ENCODE results near the gene CBLC.

The CBLC gene

GRCh38 chr19:44756089-44756562, 21.6 kb upstream of the CBLC start (continued):
- no peak for TF ChIP-seq BCL6B (tag by site-specific recombination; IDR thresholded peaks at IDR 0.05)
- TF ChIP-seq KLF8 (tag by site-specific recombination; IDR thresholded peaks at IDR 0.05) = no peak
- TF ChIP-seq ZNF354C (tag by site-specific recombination; IDR thresholded peaks at IDR 0.05; ENCODE audit: borderline replicate concordance, low read depth) = no peak
- no peak for TF ChIP-seq ZNF610 (tag by site-specific recombination; IDR thresholded peaks at IDR 0.05; ENCODE audit: borderline replicate concordance)

- TF ChIP-seq ZNF48 (tag by site-specific recombination; IDR thresholded peaks at IDR 0.05) = no peak
- TF ChIP-seq ZSCAN30 (tag by site-specific recombination; IDR thresholded peaks at IDR 0.05) = no peak
- no peak for TF ChIP-seq ZNF10 (tag by site-specific recombination; IDR thresholded peaks at IDR 0.05)
- TF ChIP-seq ZNF416 (tag by site-specific recombination; IDR thresholded peaks at IDR 0.05) = no peak
- TF ChIP-seq ZNF362 (tag by site-specific recombination; IDR thresholded peaks at IDR 0.05) = no peak
- no peak for TF ChIP-seq ZNF792 (tag by site-specific recombination; IDR thresholded peaks at IDR 0.05)
- no peak for TF ChIP-seq ZNF621 (tag by site-specific recombination; IDR thresholded peaks at IDR 0.05)
- TF ChIP-seq, protein P1, sequence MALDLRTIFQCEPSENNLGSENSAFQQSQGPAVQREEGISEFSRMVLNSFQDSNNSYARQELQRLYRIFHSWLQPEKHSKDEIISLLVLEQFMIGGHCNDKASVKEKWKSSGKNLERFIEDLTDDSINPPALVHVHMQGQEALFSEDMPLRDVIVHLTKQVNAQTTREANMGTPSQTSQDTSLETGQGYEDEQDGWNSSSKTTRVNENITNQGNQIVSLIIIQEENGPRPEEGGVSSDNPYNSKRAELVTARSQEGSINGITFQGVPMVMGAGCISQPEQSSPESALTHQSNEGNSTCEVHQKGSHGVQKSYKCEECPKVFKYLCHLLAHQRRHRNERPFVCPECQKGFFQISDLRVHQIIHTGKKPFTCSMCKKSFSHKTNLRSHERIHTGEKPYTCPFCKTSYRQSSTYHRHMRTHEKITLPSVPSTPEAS (tag by site-specific recombination; IDR thresholded peaks at IDR 0.05) = no peak
- TF ChIP-seq ZFHX2 (tag by site-specific recombination; conservative IDR thresholded peaks at IDR 0.05) = no peak
- TF ChIP-seq ZNF843 (tag by site-specific recombination; IDR thresholded peaks at IDR 0.05) = no peak
- no peak for TF ChIP-seq ZNF354C (tag by site-specific recombination; IDR thresholded peaks at IDR 0.05; ENCODE audit: borderline replicate concordance, low read depth)
- TF ChIP-seq BCL11A (tag by site-specific recombination; IDR thresholded peaks at IDR 0.05; ENCODE audit: low read depth) = no peak
- TF ChIP-seq, protein P2, sequence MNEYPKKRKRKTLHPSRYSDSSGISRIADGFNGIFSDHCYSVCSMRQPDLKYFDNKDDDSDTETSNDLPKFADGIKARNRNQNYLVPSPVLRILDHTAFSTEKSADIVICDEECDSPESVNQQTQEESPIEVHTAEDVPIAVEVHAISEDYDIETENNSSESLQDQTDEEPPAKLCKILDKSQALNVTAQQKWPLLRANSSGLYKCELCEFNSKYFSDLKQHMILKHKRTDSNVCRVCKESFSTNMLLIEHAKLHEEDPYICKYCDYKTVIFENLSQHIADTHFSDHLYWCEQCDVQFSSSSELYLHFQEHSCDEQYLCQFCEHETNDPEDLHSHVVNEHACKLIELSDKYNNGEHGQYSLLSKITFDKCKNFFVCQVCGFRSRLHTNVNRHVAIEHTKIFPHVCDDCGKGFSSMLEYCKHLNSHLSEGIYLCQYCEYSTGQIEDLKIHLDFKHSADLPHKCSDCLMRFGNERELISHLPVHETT (tag by site-specific recombination; IDR thresholded peaks at IDR 0.05) = no peak
- no peak for TF ChIP-seq YY2 (tag by site-specific recombination; IDR thresholded peaks at IDR 0.05)
- H3K4me3 ChIP-seq (ENCODE audit: low read depth, low read length) = no peak overlapping the region
Observed at GRCh38 chr19:44757057-44757734, 20.5 kb upstream of the CBLC start.

More at GRCh38 chr19:44757057-44757734, 20.5 kb upstream of the CBLC start:
- peaks cover under 1 to 17% of the 10 kb centered on the region in 2 experiments; a peak in 2 of 3 replicates for H3K36me3 ChIP-seq (ENCODE audit: control insufficient read depth in 2 of 2, insufficient read depth in 1 of 2, low read length in 2 of 2)
- ChIA-PET CTCF (interaction anchor here (0.6 to 1.4 kb wide), 4 partner anchors 9 to 196 kb away, joined by 3 to 5 read pairs (median 4); no protein-coding TSS in a partner anchor), POLR2A (interaction anchor here (1.5 kb wide), 1 partner anchor 12 kb away, joined by 3 read pairs; no protein-coding TSS in a partner anchor)
- H3K4me1 ChIP-seq (ENCODE audit: control insufficient read depth, insufficient read depth, low read length) = peaks cover 18% of the 10 kb centered on the region
- H3K9me3 ChIP-seq (ENCODE audit: control insufficient read depth, insufficient read depth, low read depth, low read length) = no peaks in the 10 kb centered on the region
- no peak overlapping the region for H3K27ac ChIP-seq (ENCODE audit: extremely low read depth, low read depth, low read length)
